Calu3 (cell line): ENCODE data around the gene KCNJ3. TPM values are rescaled to one million over a fixed set of nuclear protein-coding genes. Genes with fewer than 3 reads are reported as not detected.

Experiments used
- BruUV-seq: library from RNA; stranded (reverse); fragments of 400-500 nt; replicated peaks from 2 replicates; lab custom pipeline; 2021; lab: Mats Ljungman, UMichigan
- CTCF ChIA-PET: fragments of 300-600 bp; sonication (Branson Sonifier 250); formaldehyde crosslinking; loops from one replicate; lab custom pipeline; 2022; ENCODE audit warnings: antibody characterized with exemption; lab: Charles Lee
- DNase-seq: peaks from one replicate; pipeline ENCODE4 v3.0.0; 2022
- H3K27ac Mint-ChIP-seq: one replicate; pipeline ENCODE4 v1.8.0; 2022; ENCODE audit warnings: mixed read lengths; ENCODE audit not compliant: unreplicated experiment
- H3K27me3 Mint-ChIP-seq: one replicate; pipeline ENCODE4 v1.8.0; 2022; ENCODE audit warnings: mixed read lengths; ENCODE audit not compliant: unreplicated experiment
- H3K36me3 Mint-ChIP-seq: one replicate; pipeline ENCODE4 v1.8.0; 2022; ENCODE audit warnings: mild to moderate bottlenecking, moderate library complexity, mixed read lengths; ENCODE audit not compliant: insufficient read depth, unreplicated experiment
- H3K4me1 Mint-ChIP-seq: one replicate; pipeline ENCODE4 v1.8.0; 2022; ENCODE audit warnings: mild to moderate bottlenecking, low read depth, mixed read lengths; ENCODE audit not compliant: unreplicated experiment
- H3K4me3 Mint-ChIP-seq: one replicate; pipeline ENCODE4 v1.8.0; 2022; ENCODE audit warnings: mild to moderate bottlenecking, low read depth, moderate library complexity, mixed read lengths; ENCODE audit not compliant: unreplicated experiment
- H3K9me3 Mint-ChIP-seq: one replicate; pipeline ENCODE4 v1.8.0; 2022; ENCODE audit warnings: low read depth, mixed read lengths; ENCODE audit not compliant: unreplicated experiment
- CTCF ChIP-seq: fragments of 200-600 bp; IDR thresholded peaks from one replicate; pipeline ENCODE4 v1.8.0; 2022; ENCODE audit warnings: antibody characterized with exemption; ENCODE audit not compliant: unreplicated experiment
- intact Hi-C: fragments of 100-400 bp; cut with micrococcal nuclease; formaldehyde crosslinking; loops from one replicate; pipeline ENCODE4 v1.10.0; 2022; ENCODE audit not compliant: unreplicated experiment
- total RNA-seq: library from RNA; stranded (reverse); gene quantifications from 2 replicates; pipeline ENCODE4 v1.2.3, GENCODE V29; 2022

Gene KCNJ3
- total RNA-seq, 1 experiment from 2014 or later = 0.17 TPM

- no peaks in the 10 kb centered on the region for H3K9me3 Mint-ChIP-seq
- BruUV-seq = no TSS peak
These were observed 4.7 kb upstream of the KCNJ3 start for GRCh38 chr2:154693741-154694340.

GRCh38 chr2:154694881-154695280 lies 3.6 kb upstream of the KCNJ3 start:
- peaks cover 3% of the 10 kb centered on the region for H3K9me3 Mint-ChIP-seq
- no TSS peak for BruUV-seq
- H3K4me3 Mint-ChIP-seq = no peak overlapping the region
- peaks cover 7% of the 10 kb centered on the region for H3K27me3 Mint-ChIP-seq
- TF ChIP-seq CTCF = no peak
- intact Hi-C loops = no loop called here
- no peak for DNase-seq
- CTCF ChIA-PET = no interaction called here
- H3K27ac Mint-ChIP-seq = no peak overlapping the region
- H3K36me3 Mint-ChIP-seq = peaks cover 11% of the 10 kb centered on the region
- peaks cover 8% of the 10 kb centered on the region for H3K4me1 Mint-ChIP-seq

More at GRCh38 chr2:154693741-154694340, 4.7 kb upstream of the KCNJ3 start:
- no peak overlapping the region for H3K4me3 Mint-ChIP-seq
- peaks cover 11% of the 10 kb centered on the region for H3K36me3 Mint-ChIP-seq
- intact Hi-C loops = no loop called here
- H3K4me1 Mint-ChIP-seq = peaks cover 8% of the 10 kb centered on the region
- peaks cover 4% of the 10 kb centered on the region for H3K27me3 Mint-ChIP-seq
- TF ChIP-seq CTCF = no peak
- CTCF ChIA-PET = no interaction called here
- H3K27ac Mint-ChIP-seq = no peak overlapping the region
- no peak for DNase-seq

- H3K4me1 Mint-ChIP-seq = peaks cover 8% of the 10 kb centered on the region
- peaks cover 11% of the 10 kb centered on the region for H3K36me3 Mint-ChIP-seq
- no TSS peak for BruUV-seq
- peaks cover 7% of the 10 kb centered on the region for H3K27me3 Mint-ChIP-seq
- no peak overlapping the region for H3K27ac Mint-ChIP-seq
- peaks cover 3% of the 10 kb centered on the region for H3K9me3 Mint-ChIP-seq
- CTCF ChIA-PET = interaction anchor here (0.5 kb wide), 1 partner anchor 98 kb away, joined by 4 read pairs; no protein-coding TSS in a partner anchor
- DNase-seq = no peak
- no peak for TF ChIP-seq CTCF
- intact Hi-C loops = no loop called here
- no peak overlapping the region for H3K4me3 Mint-ChIP-seq
These were observed 2.1 kb upstream of the KCNJ3 start for GRCh38 chr2:154696369-154696768.

GRCh38 chr2:154696810-154697417 lies 1.6 kb upstream of the KCNJ3 start:
- H3K4me1 Mint-ChIP-seq = peaks cover 8% of the 10 kb centered on the region
- H3K27ac Mint-ChIP-seq = peak overlapping the region; percentile 63
- intact Hi-C loops = no loop called here
- peaks cover 3% of the 10 kb centered on the region for H3K9me3 Mint-ChIP-seq
- no TSS peak for BruUV-seq
- H3K36me3 Mint-ChIP-seq = peaks cover 11% of the 10 kb centered on the region
- CTCF ChIA-PET = interaction anchor here (0.5 kb wide), 1 partner anchor 99 kb away, joined by 4 read pairs; no protein-coding TSS in a partner anchor
- DNase-seq = no peak
- H3K27me3 Mint-ChIP-seq = peaks cover 7% of the 10 kb centered on the region
- TF ChIP-seq CTCF = no peak
- H3K4me3 Mint-ChIP-seq = peak overlapping the region; percentile 89
